Measurements from ENCODE around the gene PTPRN. TPM values are rescaled to one million over a fixed set of nuclear protein-coding genes. Genes with fewer than 3 reads are reported as not detected.
A peak's percentile ranks its signal among the peaks of the same experiment; 100 is the strongest.

Gene PTPRN
- polyA plus RNA-seq, 1 donor from 2014 or later: 66.4 TPM

DNA sequence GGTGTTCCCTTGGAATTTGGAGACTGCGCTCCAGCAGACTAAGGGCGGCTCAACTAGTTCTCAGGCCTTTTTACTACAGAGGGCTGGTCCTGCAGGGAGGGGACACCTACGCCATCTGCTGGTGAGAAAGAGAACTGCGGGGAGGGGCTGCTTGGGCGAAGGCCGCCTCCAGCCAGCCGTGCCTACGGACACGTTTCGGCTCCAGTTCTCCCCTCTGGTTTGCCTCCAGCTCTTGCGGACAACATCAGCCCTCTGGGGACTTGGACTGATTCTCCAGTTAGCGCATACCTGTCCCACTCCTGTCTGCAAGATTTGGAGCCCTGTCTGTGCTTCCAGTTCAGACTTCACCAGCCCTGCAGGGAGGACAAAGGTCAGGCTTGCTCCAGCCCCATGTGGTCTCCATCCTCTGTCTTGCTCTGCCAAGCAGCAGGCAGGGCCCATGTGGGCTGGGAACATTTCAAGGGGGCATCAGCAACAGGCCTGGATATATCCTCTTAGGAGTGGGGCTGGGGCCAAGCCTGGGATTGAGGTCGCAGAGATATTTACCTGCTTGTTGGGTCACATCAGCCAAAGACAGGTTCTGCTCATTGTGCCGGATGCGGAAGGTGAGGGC is 10.3 kb downstream of the PTPRN start:
- Histone ChIP-seq H3K27me3 (ENCODE audit: insufficient read depth, low read depth, low read length) (no peaks in the 10 kb centered on the region), H3K36me3 (ENCODE audit: insufficient read depth, low read length) (peaks cover 5% of the 10 kb centered on the region), H3K9me2 (ENCODE audit: insufficient read depth, low read length) (no peaks in the 10 kb centered on the region), H3F3A (ENCODE audit: insufficient read depth, low read length, poor library complexity, severe bottlenecking) (no peaks in the 10 kb centered on the region), H3K4me2 (ENCODE audit: low read length) (no peak overlapping the region), H3K27ac (ENCODE audit: low read length) (no peak overlapping the region), H4K20me1 (ENCODE audit: insufficient read depth) (no peaks in the 10 kb centered on the region), H2AFZ (ENCODE audit: low read depth, low read length) (no peak overlapping the region), H3K9me3 (ENCODE audit: low read length) (no peaks in the 10 kb centered on the region), H3K79me2 (replicated peaks; ENCODE audit: insufficient read depth, low read length) (no peaks in the 10 kb centered on the region), H3K4me3 (ENCODE audit: low read length) (no peak overlapping the region), H3K9ac (ENCODE audit: low read length) (no peak overlapping the region)
- TF ChIP-seq RAD21 (conservative IDR thresholded peaks at IDR 0.05) (peak; percentile 72), TAF1 (IDR thresholded peaks at IDR 0.05; ENCODE audit: low read depth) (no peak), SMC3 (conservative IDR thresholded peaks at IDR 0.05; ENCODE audit: poor library complexity) (peak; percentile 82), CTCF (IDR thresholded peaks at IDR 0.05; ENCODE audit: poor library complexity, severe bottlenecking) (peak; percentile 84)

GRCh38 chr2:219297766-219298456 is 11.3 kb downstream of the PTPRN start:
- TF ChIP-seq RAD21 (conservative IDR thresholded peaks at IDR 0.05) (no peak), MXI1 (conservative IDR thresholded peaks at IDR 0.05; ENCODE audit: poor library complexity, severe bottlenecking) (no peak), TAF1 (IDR thresholded peaks at IDR 0.05; ENCODE audit: low read depth) (no peak), SMC3 (conservative IDR thresholded peaks at IDR 0.05; ENCODE audit: poor library complexity) (no peak), REST (IDR thresholded peaks at IDR 0.05; ENCODE audit: borderline replicate concordance) (no peak)

More at GRCh38 chr2:219297766-219298456, 11.3 kb downstream of the PTPRN start:
- Histone ChIP-seq H2AFZ (ENCODE audit: low read depth, low read length) (no peak overlapping the region), H4K20me1 (ENCODE audit: insufficient read depth) (no peaks in the 10 kb centered on the region), H3K9ac (ENCODE audit: low read length) (no peak overlapping the region), H3K27ac (ENCODE audit: low read length) (no peak overlapping the region), H3K27me3 (ENCODE audit: insufficient read depth, low read depth, low read length) (no peaks in the 10 kb centered on the region), H3K36me3 (ENCODE audit: insufficient read depth, low read length) (peaks cover 5% of the 10 kb centered on the region), H3K9me2 (ENCODE audit: insufficient read depth, low read length) (no peaks in the 10 kb centered on the region), H3F3A (ENCODE audit: insufficient read depth, low read length, poor library complexity, severe bottlenecking) (no peaks in the 10 kb centered on the region), H3K4me3 (ENCODE audit: low read length) (no peak overlapping the region), H3K9me3 (ENCODE audit: low read length) (no peaks in the 10 kb centered on the region), H3K79me2 (replicated peaks; ENCODE audit: insufficient read depth, low read length) (no peaks in the 10 kb centered on the region), H3K4me2 (ENCODE audit: low read length) (no peak overlapping the region)
